ENCODE measurements around the gene ATXN7L3B.
"Not testable (repeated sequence)": the region's sequence is repeated elsewhere in the genome, so short reads cannot be mapped to it uniquely, and the experiment has no call there.

Gene ATXN7L3B, protein sequence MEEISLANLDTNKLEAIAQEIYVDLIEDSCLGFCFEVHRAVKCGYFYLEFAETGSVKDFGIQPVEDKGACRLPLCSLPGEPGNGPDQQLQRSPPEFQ

DNA sequence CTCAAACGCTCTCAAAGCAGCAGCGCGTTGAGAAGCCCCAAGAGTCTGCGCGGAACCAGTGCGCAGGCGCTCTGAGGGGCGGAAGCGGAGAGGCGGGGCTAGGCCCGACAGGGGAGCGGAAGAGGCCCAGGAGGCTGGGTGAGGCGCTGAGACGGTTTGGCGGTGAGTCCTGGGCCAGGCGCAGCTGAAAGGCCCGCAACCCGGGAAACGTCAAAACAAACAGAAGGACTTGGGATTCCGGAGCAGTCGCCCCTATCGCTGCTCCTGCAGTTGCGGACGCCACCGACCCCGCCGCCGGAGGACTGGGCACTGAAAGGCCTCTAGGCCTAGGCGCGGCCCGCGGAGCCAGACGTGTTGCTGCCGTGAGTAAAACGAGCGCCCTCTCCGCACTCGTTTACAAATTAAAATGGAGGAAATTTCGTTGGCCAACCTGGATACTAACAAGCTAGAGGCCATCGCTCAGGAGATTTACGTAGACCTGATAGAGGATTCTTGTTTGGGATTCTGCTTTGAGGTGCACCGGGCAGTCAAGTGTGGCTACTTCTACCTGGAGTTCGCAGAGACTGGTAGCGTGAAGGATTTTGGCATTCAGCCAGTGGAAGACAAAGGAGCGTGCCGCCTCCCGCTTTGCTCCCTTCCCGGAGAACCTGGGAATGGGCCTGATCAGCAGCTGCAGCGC, at the start of gene ATXN7L3B:
TSS of gene ATXN7L3B (plus strand) at position 129 of the 679 bp plus-strand sequence. CDS start at position 407, 278 bp downstream.
- DNase-seq (ENCODE audit: low read depth), result peak; percentile 93

DNA sequence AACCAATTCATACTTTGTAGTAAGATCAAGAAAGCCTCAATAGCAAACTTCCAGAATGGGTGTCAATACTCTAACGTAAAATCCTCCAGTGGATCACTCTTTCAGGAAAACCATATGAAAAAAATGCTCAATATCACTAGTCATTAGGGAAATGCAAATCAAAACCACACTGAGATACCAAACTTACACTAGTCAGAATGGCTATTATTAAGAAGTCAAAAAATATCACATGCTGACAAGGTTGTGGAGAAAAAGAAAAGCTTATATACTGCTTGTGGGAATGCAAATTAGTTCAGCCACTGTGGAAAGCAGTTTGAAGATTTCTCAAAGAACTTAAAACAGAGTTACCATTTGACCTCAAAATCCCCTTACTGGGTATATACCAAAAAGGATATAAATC, 49.5 kb upstream of the ATXN7L3B start:
- no peak for DNase-seq (ENCODE audit: low read depth)

DNA sequence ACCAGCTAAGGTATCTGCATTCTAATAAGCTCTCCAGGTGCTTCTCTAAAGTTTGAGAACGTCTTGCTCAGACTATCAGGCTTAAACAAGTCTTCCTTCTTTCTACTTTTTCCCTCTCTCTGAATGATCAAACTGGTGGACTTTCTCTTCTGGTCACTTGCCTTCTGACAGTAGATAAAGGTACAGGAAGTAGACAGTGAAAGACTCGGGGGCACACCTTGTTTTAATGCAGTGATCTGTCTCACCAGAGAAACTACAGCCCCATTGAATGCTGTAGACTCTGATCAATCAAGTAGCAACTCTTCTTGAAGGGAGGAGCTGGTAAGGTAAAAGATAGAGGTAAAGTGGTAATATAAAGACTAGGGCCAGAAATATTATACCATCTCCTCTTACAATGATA, 48.1 kb upstream of the ATXN7L3B start:
- DNase-seq (ENCODE audit: low read depth), result no peak

DNA sequence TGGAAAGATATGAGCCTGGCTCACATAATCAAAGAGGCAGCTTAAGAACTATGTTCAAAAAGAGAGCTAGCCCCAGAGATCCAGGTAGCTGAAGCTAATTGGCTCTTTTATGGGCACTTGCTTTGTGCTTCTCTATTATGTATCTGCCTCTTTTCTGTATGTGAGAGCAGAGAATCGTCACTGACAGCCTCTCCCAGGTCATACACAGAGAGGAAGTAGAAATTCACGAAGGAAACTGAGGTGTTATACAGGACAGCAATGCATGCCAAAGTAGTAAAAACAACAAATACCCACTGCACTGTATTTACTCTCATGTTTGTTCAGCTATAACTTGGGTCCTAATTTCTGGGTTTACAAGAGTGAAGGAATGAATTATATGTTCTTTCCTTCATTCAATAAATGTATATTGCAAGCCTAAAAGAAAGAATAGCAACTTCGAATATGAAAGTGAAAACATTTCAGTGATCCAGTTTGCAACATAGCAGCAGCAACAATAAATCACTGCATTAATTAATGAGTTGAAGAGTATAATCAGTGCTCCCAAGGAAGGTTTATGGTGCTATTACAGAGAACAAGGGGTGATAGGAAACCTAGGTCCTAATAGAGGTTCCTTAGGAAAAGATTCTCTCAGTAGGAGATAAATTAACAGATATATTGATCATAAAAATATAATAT, 47.1 kb upstream of the ATXN7L3B start:
- DNase-seq (ENCODE audit: low read depth), result no peak

DNA sequence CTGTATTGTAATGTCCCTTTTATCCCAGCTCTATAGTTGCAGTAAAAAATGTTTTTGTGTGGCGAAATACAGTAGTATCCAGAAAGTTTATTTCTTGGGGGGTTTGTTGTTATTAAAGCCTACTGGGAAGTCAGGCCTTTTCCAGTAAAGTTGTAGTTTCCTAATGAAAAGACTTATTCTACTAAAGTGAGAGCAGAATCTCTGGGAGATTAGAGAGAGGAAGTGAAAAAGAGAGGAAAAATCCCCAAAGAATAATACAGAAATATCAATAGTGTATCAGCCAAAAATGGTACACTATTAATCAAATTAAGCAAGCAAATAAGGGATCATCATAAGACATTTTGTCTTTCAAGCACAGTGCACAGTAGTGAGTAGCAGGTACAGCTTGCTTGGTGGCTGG, 46.3 kb upstream of the ATXN7L3B start:
- DNase-seq (ENCODE audit: low read depth), result no peak

DNA sequence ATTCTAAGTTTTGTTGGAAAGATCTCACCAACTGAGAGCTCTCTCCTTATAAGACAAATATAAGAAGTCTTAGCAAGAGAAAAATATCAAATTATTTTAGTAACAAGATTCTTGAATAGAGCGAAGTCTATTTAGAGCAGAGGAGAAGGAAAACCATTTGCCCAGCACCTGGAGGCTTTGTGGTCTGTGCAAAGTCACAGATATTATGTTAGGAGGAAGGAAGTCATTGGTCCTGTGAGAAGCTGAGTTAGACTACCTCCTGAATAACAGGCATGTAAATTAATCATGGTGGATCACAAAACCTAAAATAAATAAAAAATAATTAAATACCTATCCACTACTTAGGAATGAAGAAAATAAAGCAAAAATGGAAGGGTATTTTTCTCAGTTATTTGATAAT, 38.4 kb upstream of the ATXN7L3B start:
- DNase-seq (ENCODE audit: low read depth), result no peak

DNA sequence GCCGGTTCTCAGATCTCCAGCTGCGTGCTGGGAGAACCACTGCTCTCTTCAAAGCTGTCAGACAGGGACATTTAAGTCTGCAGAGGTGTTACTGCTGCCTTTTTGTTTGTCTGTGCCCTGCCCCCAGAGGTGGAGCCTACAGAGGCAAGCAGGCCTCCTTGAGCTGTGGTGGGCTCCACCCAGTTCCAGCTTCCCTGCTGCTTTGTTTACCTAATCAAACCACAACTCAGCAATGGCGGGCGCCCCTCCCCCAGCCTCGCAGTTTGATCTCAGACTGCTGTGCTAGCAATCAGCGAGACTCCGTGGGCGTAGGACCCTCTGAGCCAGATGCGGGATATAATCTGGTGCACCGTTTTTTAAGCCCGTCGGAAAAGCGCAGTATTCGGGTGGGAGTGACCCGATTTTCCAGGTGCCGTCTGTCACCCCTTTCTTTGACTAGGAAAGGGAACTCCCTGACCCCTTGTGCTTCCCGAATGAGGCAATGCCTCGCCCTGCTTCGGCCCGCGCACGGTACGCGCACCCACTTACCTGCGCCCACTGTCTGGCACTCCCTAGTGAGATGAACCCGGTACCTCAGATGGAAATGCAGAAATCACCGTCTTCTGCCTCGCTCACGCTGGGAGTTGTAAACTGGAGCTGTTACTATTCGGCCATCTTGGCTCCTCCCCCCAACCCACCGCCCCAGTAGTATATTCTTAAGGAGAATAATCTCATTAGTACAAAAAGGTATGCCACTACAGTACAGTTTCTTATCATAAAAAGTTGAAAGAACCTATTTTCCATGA, 28.6 kb upstream of the ATXN7L3B start:
- not testable (repeated sequence) for DNase-seq (ENCODE audit: low read depth)

DNA sequence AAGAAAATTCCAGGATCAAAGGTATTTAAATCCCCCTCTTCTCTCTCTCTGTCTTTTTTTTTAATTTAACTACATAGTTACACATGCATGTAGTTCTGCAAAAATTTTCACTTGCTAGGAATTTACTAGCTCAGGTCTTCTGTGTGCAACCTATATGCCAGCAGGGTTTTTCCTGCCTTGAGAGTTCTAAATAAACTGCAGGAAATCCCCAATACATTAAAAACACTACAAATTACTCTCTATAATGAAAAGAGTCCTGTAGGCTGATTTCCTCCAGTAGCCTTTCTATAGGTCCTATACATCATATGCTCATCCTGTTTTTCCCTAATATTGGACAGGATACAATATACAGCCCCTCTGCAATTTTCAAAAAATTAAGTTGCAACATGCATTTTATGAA, 27.7 kb upstream of the ATXN7L3B start:
- no peak for DNase-seq (ENCODE audit: low read depth)

DNA sequence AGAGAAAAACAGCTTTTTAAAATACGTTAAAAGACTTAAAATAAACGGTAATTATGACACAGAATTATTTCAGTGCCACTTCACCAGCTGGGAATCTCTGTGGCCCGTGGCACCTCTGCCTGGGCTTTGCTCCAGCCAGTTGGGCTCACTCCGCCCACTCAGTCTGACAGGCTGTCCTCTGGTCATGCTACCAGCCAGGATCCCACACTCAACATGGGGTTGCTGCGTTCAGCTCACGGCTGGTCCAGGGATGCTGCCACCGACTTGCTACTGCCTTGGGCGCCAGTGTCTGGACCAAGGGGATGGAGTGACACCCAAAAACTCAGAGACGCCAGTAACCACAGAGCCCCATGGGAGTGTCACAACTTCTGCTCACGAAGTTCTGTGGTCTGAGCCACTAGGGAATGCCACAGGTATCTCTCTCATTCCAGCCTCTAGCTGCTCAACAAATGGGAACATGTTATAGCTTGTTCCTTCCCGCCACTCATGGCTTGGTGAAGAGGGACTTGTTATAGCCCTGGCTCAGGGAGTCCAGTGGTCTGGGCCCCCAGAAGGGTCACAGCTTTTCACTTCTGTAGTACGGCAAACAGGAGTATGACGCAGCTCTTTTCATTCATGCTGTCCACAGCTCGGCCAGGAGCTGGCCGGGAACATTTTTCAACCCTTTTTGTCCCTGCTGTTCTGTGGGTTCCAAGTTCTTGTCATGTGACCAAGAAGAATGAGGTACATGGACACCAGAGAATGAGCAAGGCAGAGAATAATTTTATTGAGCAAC, 23.4 kb upstream of the ATXN7L3B start:
- no peak for DNase-seq (ENCODE audit: low read depth)

DNA sequence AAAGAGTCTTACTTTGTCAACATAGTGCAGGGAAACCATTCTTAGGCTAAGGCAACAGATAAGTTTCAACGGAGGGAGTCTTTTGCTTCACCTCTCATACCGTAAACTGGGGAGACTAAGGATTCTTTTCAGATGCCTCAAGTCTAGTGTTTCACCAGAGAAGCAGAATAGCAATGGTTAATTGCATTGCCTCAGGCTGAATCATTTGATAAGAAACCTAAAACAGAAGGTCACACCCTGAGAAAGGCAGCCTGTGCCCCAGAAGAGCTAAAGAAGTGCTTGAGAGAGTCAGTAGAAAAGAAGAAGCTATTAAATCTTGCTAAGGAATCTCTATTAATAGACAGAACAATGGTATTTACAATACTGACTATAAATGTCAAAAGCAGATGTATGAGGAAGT, 21.8 kb upstream of the ATXN7L3B start:
- no peak for DNase-seq (ENCODE audit: low read depth)

DNA sequence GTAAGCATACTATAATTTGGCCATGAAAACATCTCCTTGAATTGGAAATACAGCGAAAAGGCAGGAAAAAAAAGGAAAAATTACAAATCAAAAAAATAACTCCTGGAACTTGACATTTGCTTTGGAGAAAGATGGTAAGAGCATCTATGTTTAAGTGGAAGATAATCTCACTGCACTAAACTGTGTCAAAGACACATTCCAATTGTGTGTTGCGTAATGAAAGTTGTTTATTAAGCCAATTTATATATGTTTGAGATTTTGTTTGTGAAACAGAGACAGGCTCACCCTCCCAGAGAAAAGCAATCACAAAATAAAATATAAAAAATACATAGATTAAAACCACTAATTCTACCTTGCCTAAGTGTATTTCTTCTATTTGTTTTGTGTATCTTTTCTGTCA, 11.1 kb upstream of the ATXN7L3B start:
- DNase-seq (ENCODE audit: low read depth), result no peak

DNA sequence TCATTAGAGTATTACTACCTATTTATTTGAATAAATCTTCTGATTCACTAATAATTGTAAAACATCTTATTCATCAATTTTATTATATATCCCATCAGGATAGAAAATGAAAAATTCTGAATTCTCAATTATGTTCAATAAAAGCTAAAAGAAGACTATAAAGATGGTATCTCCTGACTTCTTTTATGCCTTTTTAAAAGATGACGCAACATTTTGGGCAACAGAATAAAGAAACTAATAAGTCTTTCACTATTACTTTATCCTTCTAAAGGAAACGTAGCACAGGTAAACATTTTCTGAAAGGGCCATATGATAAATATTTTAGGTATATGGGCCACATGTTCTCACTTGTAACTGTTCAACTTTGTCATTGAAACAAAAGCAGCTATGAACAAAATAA, 10.1 kb upstream of the ATXN7L3B start:
- no peak for DNase-seq (ENCODE audit: low read depth)

DNA sequence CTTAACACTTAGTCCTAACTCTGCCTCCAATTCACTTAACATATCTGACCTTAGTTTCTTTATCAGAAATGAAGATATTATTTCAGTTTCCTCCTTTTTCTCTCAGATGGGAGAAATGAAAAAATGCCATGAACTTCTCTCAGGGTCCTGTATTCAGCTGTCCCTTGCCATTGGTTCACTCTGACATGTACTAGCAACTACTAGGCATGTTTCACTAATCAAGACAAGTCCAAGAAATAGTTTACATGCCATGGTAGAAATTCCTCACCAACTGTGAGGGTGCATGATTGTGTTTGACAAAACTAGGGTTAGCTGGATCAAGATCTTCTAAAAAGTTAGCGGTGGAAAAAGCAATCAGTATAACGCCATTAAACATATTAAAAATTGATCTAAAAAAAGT, 7.0 kb upstream of the ATXN7L3B start:
- DNase-seq (ENCODE audit: low read depth), result no peak

DNA sequence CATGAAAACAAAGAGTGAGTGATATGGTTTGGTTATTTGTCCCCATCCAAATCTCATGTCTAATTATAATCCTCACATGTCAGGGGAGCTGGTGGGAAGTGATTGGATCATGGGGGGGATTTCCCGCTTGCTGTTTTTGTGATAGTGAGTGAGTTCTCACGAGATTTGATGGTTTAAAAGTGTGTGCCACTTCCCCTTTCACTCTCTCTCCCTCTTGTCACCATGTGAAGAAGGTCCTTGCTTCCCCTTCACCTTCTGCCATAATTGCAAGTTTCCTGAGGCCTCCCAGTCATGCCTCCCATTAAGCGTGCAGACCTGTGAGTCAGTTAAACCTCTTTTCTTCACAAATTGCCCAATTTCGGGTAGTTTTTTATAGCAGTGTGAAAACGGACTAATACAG, 2.1 kb upstream of the ATXN7L3B start:
- DNase-seq (ENCODE audit: low read depth), result no peak

DNA sequence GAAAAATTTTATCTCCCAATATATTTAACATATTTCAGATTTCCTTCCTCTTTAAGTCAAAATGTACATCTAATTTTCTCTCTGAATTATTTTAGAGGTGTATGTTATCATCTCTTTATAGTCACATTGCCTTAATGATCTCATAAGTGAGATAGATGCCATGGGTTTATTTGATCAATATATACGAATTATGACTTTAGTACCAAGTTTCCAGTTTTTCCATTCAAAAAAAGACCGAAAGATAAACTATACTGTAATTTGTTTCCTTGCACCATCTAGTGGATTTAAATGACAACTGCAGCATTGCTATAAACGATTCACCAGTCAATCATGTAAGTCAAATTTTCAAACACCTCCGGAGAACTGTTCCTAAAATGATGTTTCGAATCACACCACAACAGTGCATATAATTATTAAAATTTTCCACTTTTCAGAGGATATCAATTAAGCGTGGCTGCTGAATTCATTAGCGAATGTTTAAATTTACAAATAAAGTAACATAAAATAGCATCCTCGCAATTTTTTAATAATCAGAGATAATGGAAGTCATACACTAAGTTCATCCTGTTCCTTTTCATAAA, 419 bp upstream of the ATXN7L3B start:
- DNase-seq (ENCODE audit: low read depth), result no peak

DNA sequence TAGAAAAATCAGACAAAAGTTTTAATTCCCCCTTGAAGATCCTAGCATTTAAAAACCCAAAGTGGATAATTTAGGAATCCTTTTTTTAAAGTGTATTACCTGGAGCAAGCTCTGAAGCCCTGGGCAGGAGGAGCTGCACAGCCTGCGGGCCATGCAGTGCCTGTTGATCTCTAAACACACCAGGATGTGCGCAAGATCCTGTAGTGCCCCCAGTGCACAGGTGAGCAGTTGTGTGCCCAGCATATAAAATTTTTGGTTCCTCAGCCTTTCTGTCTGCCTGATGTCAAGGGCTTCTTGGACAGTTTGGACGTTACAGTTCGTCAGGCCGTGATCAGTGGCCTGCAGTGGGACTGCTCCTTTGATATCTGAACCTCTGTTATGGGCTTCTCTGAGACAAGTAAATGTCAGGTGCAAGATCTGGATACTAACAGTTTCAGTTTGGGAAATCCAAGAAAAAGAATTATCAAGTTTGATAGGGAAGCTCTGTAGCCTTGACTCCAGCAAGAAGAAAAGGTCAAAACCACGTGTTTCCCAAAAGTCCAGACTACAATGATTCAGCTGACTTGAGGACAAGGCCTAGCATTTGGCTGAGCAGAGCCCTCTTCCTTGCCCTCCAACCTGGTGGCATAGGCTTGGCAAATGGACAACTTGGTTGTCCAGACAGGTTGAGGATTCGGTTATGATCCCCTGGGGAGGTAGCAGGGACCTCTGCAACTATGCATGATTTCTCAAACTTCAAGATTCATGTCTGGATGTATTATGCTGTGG, 1.0 kb downstream of the ATXN7L3B start:
- DNase-seq (ENCODE audit: low read depth), result no peak

DNA sequence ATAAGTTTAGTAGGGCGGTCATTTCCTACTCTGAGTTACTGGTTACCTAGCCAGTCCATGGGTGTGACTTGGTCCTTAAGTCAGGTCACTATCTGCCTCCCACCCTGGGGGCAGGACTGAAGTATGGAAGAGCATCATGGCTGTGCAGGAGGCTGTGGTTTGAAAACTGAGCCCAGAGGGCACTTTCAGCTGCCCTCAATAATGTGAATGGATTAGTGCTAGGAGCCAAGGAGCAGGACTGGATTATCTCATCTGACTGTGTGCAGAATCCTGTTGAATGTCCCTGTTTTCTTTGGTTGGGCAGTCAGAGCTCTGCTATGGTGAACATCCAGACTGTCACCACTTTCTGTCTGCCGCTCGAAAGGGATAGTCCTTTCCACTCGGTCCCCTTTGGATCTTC, 1.6 kb downstream of the ATXN7L3B start:
- DNase-seq (ENCODE audit: low read depth), result no peak

DNA sequence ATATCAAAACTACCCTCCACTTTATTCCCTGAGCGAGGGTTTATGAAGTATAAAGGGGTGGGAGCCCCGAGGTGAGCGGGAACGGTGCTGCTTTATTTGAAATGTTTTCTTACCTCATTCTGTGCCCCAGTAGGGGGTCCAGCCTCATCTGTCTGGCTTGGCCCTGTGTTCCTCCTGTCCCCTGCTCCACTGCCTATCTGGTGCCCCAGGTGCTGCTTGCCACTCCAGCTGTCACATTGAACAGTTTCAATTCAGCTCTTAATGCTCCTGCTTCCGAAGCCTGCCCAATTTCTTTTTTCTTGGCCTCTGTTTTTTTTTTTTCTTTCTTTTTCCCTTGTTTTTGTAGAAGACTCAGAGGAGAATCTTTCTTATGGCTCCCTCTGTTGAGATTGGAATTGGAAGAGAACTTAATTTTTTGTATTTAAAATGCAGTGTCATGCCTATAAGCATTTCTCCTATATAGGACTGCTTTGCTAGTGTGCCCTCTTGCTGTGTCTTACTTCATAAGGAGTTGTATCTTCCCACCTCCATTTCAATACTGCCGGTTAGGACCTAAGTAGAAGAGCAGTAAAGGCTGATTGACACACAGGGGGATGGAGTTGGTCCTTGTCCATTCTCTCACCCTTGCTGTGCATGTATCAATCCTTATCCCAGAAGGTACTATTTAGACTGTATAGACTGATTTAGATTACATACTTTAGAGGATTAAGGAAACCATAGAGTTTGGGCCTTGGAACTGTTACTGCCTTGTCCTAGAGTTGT, 2.3 kb downstream of the ATXN7L3B start:
- DNase-seq (ENCODE audit: low read depth), result no peak

DNA sequence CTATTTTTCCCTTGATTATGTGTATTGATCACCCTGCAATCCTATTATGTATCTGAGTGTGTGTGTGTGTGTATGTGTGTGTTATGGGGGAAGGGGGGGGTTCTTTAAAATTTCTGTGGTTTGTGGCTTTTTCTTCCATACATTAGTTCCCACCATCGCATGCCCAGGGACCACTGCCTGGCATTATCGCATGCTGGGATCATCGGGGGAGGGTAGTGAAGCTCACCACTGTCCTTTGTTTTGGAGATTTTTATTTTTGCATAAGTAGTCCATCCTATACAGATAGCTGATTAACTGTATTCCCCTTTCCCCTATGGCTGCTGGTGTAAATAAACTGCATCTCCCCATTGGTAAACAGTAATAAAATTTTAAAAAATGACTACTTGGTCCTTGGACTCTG, 3.4 kb downstream of the ATXN7L3B start:
- no peak for DNase-seq (ENCODE audit: low read depth)

DNA sequence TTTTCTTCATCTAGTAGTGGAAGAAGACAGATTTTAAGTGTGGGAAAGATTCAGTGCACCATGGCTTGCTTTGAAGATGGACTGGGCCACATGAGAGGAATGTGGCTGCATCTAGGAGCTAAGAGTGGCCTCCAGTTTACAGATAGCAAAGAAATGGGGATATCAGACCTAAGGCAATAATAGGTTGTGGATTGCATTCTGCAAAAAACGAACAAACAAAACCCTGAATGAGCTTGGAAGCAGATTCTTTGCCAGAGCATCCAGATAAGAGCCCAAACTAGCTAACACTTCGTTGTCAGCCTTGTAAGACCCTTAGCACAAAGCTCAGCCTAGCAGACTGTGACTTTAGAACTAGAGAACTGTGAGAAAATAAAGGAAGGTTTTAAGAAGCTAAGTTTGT, 9.6 kb downstream of the ATXN7L3B start:
- DNase-seq (ENCODE audit: low read depth), result no peak
